OCI-M2 (cell line): ENCODE measurements around the gene HCK.
"Not testable (repeated sequence)": the region's sequence is repeated elsewhere in the genome, so short reads cannot be mapped to it uniquely, and the experiment has no call there.

ENCODE experiments used
- DNase-seq: peaks from one replicate; lab custom pipeline; 2025; ENCODE audit not compliant: unreplicated experiment; lab: John Stamatoyannopoulos, UW

HCK gene

DNA sequence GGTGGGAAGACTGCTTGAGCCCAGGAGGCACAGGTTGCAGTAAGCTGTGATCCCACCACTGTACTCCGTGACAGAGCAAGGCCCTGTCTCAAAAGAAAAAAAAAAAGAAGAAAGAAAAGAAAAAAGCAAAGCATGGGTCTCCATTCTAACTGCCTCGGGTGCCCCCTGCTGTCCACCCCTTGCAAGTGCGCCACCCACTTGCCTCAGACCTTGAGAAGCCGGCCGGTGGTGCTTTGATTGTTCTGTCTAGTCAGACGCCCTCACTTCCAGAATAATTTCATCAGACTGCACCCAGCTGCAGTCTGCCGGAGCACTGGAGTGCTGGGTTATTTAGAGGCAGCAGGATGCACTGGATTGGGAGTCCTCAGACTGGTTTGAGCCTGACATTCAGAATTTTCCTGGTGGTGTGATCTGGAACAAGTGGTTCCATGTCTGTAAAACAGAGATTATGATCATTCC lies 39.9 kb downstream of the HCK start:
- peak; percentile 57 for DNase-seq

DNA sequence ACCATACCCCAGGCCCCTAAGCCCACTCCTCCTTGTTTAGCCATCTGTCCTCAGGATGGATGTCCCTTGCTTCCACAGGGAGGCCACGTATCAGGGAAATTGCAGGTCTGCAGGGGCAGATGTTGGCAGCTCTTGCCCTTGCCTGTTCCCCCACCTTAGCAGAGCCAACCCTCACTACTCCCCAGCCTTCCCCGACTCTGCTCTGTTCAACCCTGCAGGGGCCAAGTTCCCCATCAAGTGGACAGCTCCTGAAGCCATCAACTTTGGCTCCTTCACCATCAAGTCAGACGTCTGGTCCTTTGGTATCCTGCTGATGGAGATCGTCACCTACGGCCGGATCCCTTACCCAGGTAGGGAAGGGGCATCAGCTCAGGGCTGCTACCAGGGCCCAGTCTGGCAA lies 46.7 kb downstream of the HCK start:
- no peak for DNase-seq

DNA sequence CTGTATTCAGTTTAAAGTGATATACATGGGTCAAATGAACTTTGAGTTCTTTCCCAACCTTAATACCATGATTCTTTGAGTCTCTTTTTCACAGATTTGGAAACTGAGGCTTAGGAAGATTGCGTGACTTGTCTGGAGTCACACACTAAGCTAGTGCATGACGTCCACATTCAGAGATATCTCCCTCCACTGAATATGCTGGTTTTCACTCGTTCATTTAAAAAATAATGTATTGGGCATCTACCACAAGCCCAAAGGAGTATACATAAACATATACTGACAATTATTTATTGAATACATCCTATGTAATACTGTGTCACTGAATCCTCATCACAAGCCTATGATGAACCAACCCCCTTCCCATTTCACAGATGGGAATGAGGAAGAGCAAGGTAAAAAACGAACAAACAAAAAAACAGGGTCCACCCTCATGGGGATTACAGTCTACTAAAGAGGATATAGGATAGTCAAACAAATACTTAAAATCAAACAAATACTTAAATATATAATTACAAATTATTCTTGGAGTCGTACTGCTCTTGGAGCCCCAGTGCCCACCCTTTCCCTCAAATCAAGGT lies 56.9 kb downstream of the HCK start:
- no peak for DNase-seq

DNA sequence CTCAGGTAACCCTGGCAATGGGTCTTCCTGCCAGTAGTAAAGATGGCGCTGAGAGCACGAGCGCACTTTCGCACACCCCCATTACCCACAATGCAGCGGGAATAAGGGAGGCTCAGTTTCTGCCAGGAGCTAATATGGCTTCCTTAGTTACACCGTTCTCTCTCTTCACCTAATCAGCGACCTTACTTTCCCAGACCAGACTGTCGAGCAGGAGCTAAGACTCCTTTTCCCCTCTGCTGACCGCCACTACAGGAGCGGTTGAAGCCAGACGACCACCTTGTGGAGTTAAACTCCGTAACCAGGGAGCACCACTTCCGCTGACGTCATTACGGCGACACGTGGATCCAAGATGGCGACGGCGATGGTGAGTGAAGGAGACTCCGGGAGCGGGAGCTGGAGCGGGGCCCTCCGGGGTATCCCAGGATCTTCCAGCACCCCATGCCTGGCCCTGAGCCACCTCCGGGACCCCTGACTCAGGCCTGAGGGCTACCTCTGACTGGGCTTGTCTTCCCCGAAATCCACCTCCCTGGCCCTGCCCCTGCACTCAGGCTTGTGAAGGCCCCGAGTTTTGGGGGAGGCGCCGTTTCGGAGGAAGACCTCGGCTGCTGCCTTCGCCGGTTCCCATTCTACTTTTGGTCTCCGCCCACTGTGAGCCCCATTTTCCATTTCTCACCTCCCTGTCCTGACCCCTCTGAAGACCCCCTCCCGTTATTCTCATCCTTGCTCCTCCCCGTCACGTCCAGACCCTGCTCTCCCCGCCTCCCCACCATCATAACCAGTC lies 57.5 kb downstream of the HCK start, which contains the start of gene TM9SF4:
TSS of gene TM9SF4 (plus strand) at position 323 of the 781 bp plus-strand sequence. CDS start at position 350, 27 bp downstream.
- peak; percentile 81 for DNase-seq

DNA sequence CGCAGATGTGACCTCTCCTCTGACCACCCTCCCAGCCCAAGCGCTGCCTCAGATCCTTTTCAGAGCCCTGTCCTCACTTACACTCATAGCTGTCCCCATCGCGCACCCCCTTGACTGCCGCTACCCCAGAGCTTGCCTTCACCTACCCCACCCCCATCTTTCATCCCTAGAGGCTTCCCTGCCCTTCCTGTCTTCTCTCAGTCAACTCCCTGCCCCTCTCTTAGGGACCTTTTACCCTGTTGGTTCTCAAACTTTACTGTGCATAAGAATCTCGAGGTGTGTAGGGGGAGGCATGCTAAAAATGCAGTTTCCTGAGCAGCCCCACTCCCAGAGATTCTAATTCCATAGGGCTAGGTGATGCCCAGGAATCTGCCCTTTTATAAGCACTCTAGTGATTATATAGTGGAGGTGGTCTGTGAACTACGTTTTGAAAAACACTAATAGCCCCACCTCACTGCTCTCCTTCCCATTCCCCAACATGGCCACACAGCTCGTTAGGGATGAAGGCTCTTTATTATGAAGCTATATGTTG lies 58.2 kb downstream of the HCK start:
- DNase-seq = no peak

DNA sequence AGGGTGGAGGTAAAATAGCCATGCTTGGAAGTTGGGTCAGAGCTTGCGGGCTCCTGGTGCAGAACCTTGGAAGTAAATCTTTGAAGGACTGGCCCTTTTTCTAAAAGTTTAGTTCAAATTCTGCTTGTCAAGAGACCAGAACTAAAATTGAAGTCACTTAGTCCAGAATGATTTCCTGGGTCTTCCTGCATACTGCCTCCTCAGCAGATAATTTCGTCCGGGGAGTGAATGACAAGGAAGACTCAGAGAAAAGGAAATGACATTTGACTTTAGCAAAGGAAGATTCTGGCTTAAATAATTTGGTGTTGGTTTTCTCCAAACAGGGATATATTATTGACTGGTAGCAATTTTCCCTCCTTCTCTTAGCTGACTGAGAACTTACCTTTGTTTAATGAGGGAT lies 58.7 kb downstream of the HCK start:
- DNase-seq = no peak

DNA sequence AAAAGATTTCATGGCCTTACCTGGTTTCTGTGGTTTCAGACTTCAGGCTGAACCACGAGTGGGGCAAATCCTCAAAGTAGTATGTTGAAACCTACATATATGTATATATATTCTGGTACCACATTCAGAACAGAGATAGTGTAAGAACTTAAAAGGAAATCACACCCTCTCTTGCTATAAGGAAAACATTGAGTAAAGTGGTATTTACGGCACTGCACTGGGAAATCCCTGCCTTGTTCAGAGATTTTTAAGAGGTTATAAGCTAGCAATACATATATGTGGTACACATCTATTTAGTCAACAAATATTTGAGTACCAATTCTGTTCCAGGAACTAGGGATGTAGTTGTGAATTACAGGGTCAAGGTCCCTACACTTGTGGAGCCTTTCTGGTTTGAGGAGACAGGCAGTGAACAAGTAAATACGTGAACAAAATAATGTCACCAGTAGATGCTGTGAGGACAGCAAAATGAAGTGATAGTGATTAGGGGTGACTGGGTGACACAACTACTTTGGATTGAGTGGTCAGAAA lies 59.2 kb downstream of the HCK start:
- no peak for DNase-seq

DNA sequence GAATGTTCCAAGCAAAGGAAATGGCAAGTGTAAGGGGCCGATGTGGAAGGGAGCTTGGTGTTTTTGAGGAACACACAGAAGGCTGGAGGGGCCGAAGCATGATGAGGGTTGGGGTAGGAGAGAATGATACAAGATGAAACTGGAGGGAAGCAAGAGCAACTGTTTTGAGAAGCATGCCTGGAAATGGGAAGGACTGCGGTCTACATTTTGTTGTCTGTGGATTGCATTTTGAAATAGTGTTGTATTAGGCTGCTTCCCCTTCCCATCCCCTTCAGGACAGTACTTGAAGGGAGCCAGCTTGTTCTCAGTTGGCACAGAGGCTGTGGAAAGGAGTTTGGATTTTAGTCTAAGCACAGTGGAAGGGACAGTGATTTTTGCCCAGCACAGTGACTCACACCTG lies 59.7 kb downstream of the HCK start:
- no peak for DNase-seq

DNA sequence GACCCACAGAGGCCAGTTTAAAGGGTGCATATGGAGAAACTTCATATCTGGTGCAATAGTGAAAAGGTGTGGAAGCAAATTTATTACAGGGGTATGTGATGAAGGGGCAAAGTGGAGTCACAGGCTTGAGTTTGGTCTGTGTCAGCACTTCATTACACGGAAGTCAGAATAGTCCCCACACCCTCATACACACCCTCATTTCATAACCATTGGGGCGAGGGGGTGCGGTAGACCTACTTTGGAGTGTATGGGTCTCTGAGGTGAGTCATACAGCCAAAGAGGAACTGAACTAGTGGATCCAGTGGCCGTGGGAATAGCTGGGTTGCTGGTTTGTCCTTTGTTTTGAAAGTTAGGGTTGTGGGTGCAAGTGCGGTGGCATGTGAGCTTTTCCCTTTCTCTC lies 60.8 kb downstream of the HCK start:
- DNase-seq = no peak

DNA sequence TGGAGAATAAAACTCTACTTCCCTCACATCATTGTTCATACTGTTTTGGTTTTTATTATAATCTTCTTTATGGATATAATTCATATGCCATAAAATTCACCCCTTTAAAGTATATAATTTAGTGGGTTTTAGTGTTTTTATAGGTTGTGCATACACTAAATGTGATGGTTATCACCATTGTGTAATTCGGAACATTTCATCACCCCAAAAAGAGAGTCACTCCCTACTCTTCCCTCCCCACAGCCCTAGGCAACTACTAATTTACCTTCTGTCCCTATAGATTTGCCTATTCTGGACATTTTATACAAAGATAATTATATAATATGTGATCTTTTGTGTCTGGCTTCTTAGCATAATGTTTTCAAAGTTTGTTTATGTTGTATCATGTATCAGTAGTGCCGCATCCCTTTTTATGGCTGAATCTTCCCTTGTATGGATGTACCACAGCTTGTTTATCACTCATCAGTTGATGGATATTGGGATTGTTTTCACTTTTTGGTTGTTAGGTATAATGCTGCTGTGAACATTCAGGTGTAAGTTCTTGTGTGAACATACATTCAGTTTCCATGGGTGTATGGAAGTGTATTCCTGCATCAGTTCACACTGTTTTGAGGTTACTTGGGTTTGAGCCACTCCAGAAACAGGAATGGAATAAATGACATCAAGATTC lies 61.7 kb downstream of the HCK start:
- DNase-seq = no peak

DNA sequence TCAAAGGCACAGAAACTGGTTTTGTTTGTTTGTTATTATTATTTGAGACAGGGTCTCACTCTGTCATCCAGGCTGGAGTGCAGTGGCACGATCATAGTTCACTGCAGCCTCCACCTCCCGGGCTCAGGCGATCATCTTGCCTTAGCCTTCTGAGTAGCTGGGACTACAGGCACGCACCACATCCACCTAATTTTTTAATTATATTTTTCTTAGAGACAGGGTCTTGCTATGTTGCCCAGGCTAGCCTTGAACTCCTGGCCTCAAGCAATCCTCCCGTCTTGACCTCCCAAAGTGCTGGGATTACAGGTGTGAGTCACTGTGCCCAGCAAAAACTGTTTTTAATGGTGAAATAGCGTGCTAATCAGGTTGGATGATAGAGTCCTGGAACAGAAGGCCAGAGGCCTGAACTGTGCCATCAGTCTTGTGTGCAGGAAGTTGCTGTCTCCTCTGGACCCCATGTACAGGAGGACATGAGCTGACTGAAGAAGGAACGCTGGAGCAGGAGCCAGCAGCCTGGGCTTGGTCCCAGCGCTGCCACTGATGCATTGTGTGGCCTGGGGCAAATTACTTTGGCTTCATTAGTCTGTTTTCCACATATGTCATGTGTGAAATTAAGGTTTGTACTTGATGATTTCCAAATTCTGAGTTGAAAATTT lies 62.4 kb downstream of the HCK start:
- DNase-seq = no peak

DNA sequence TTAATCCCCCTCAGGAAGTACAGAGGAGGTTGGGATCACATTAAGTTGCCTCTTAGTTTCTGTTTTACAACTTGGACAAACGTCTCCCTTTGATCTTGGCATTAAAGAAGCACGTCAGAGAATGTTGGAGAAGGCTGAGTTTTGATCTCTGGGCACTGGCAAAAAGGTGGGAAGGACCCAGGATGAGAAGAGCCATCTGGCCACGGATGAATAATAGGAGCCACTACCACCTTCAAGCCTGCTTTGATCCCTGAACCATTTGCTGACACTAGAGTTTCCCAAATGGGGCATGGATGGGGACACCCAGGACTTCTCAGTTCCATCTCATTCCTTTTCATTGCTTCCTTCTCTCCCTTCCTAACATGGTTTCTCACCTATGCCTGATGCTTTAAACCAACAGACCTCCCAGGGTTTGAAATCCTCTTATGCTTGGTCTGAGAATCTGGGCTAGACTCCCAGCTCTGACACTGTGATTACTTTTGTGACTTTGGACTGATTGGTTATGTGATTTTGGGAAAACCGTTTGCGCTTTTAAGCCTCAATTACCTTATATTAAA lies 63.2 kb downstream of the HCK start:
- DNase-seq = no peak

DNA sequence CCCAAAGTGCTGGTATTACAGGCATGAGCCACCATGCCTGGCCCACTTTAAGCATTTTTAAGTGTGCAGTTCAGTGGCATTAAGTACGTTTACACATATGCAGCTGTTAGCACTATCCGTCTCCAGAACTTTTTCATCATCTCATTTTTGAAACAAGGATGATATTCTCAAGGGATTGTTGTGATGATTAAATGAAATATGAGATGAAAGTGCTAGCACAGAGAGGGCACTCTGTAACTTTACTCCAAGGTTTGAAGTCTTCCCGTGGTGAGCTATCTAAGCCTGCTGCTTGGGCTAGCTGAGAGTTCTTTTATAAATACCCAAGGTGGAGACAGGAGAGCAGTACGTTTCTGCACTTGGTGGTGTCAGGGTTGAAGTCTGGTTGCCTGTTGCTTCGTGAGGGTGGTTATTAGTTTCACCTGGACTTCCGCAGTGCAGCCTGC lies 64.1 kb downstream of the HCK start:
- DNase-seq = no peak

DNA sequence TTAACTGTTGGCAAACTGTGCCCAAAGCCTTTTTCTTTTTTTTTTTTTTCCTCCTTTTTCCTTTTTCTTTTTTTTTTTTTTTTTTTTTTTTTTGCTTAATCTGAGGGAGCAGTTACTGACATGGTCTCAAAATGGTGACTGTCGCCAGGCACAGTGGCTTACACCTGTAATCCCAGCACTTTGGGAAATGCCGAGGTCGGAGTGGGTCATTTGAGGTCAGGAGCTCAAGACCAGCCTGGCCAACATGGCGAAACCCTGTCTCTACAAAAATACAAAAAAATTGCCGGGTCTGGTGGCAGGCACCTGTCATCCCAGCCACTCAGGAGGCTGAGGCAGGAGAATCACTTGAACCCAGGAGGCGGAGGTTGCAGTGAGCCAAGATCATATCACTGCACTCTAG lies 64.8 kb downstream of the HCK start:
- not testable (repeated sequence) for DNase-seq

DNA sequence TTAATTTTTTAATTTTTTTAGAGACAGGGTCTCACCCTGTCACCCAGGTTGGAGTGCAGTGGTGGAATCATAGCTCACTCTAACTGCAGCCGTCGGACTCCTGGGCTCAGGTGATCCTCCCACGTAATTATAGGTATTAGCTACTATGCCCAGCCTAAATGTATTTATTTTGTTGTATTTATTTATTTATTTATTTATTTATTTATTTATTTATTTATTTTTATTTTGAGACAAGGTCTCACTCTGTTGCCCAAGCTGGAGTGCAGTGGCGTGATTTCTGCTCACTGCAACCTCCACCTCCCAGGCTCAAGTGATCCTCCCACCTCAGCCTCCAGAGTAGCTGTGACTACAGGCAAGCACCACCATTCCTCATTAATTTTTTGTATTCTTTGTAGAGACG lies 66.4 kb downstream of the HCK start:
- DNase-seq = not testable (repeated sequence)

DNA sequence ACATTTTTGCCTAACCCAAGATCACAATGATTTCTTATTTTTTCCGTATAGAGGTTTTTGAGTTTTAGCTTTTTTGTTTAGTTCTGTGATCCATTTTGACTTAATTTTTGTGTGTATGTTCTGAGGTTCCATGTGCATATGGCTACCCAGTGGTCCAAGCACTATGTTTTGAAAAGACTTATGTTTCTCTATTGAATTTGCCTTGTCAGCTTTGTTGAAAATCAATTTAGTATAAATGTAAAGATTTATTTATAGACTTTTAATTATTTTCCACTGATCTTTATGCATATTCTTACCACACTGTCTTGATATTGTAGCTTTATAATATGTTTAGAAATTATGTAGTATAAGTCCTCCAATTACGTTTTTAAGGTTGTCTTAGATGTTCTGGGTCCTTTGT lies 67.7 kb downstream of the HCK start:
- DNase-seq = no peak

DNA sequence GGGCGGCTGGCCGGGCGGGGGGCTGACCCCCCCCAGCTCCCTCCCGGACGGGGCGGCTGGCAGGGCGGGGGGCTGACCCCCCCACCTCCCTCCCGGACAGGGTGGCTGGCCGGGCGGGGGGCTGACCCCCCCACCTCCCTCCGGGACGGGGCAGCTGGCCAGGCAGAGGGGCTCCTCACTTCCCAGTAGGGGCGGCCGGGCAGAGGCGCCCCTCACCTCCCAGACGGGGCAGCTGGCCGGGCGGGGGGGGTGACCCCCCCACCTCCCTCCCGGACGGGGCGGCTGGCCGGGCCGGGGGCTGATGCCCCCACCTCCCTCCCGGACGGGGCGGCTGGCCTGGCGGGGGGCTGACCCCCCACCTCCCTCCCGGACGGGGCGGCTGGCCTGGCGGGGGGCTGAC lies 69.9 kb downstream of the HCK start:
- DNase-seq = not testable (repeated sequence)

DNA sequence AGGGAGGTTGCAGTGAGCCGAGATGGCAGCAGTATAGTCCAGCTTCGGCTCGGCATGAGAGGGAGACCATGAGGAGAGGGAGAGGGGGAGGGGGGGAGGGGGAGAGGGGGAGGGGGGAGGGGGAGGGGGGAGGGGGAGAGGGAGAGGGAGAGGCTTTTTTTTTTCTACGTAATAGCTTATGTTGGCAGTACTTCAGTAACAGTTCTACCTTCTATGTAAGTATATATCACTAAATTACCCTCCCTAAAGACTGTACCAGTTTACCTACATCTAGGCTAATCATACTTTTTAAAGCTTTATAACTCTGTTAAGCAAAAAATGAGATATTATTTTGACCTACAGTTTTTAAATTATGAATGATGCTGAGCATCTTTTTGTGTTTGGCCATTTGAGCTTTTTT lies 71.0 kb downstream of the HCK start:
- DNase-seq = no peak

DNA sequence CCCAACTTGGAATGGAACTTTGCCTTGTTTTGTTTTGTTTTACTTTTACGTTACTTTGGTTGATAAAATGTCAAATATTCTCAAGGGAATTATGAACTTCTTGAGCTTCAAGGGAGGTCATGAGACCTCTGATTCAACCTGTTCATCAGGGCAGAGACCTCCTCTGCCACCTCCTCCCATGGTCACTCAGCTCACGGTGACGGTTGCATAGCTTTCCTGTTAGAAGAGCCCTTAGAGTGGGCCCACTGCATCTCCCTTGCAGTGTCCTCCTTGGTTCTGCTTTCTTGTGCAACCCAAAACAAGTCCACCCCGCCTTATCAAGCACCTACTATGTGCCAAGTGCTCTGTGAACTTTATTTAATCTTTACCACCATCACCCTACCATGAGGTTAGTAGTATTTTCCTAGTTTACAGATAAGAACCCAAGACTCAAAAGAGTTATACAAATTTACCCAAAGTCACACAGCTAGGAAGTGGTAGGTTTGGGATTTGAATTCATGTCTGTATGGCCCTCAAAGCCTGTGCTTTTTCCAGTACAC lies 72.9 kb downstream of the HCK start:
- DNase-seq = no peak

DNA sequence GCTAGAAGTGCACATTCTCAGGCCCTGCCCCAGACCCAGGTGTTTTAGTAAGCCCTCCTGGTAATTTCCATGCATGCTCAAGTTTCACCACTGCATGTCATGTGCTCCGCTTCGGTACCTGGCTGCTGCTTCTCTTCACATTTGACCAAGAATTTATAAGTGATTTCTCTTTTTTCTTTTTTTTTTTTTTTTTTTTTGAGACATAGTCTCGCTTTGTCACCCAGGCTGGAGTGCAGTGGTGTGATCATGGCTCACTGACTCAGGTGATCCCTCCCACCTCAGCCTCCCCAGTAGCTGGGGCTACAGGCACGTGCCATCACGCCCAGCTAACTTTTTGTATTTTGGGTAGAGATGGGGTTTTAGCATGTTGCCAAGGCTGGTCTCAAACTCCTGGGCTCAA lies 73.5 kb downstream of the HCK start:
- DNase-seq = no peak
